Placental epithelial cell (primary cell): ENCODE data around the gene DDX39A. TPM values are rescaled to one million over a fixed set of nuclear protein-coding genes. Genes with fewer than 3 reads are reported as not detected.

ENCODE experiments used
- total RNA-seq: library from RNA; depleted of rRNA; stranded (reverse); fragments of >200 nt; gene quantifications from 2 replicates; pipeline ENCODE4 v1.2.3, GENCODE V29; 2012

DDX39A gene
- 22.0 and 59.6 TPM in 2 replicates for total RNA-seq

GRCh38 chr19:14419106-14419813 is at the start of gene DDX39A:
DDX39A (minus strand) TSS chr19:14419341; CDS start chr19:14413220, 6,121 bp downstream.

GRCh38 chr19:14432791-14433553 is 13.8 kb upstream of the DDX39A start, which contains the start of gene PKN1:
PKN1 (plus strand) TSS chr19:14433306; CDS start chr19:14433522, 216 bp downstream.

Other genes starting within 250 kb of the DDX39A start
- 4.0 and 7.5 TPM in 2 replicates for gene ADGRL1, start 213.2 kb downstream of the DDX39A start, total RNA-seq
- gene ADGRE5, start 37.9 kb downstream of the DDX39A start, total RNA-seq: 16.1 and 30.7 TPM in 2 replicates
- gene PKN1, start 14.0 kb upstream of the DDX39A start, total RNA-seq: 5.6 and 7.9 TPM in 2 replicates
- 0.79 and 1.7 TPM in 2 replicates for gene PTGER1, start 56.0 kb upstream of the DDX39A start, total RNA-seq
- 203 and 316 TPM in 2 replicates for gene GIPC1, start 76.8 kb upstream of the DDX39A start, total RNA-seq
- gene DNAJB1, start 99.1 kb upstream of the DDX39A start, total RNA-seq: 166 and 209 TPM in 2 replicates
- 69.9 and 111 TPM in 2 replicates for gene TECR, start 110.3 kb upstream of the DDX39A start, total RNA-seq
- gene NDUFB7, start 152.7 kb upstream of the DDX39A start, total RNA-seq: 258 and 369 TPM in 2 replicates
- gene CLEC17A, start 163.7 kb upstream of the DDX39A start, total RNA-seq: not detected in 2 replicates